B cell (primary cell): ENCODE measurements around the gene SLC6A6. TPM values are rescaled to one million over a fixed set of nuclear protein-coding genes. Genes with fewer than 3 reads are reported as not detected.

Experiments
- ATAC-seq: fragments of 200-7000 bp; cut with Tn5 transposase; one replicate; pipeline ENCODE4 v1.10.0; 2021; ENCODE audit warnings: low read depth, mild to moderate bottlenecking, moderate number of reproducible peaks, moderate library complexity
- CTCF ChIA-PET: fragments of 350-600 bp; sonication (Branson Sonifier 250); formaldehyde crosslinking; loops from one replicate; lab custom pipeline; 2021; ENCODE audit warnings: antibody characterized with exemption, inconsistent platforms; lab: Charles Lee
- POLR2A ChIA-PET: fragments of 350-600 bp; sonication (Branson Sonifier 250); formaldehyde crosslinking; loops from one replicate; lab custom pipeline; 2021; ENCODE audit warnings: antibody characterized with exemption; lab: Charles Lee
- DNase-seq: peaks from one replicate; pipeline ENCODE4 v3.0.0; 2013
- H2AFZ ChIP-seq: 2 replicates; pipeline ENCODE4 v1.6.1; 2012; ENCODE audit warnings: mild to moderate bottlenecking, low read depth, low read length; ENCODE audit not compliant: insufficient read depth, poor library complexity, severe bottlenecking
- H3K27ac ChIP-seq, 2 donors: 1 replicate in 1 of 2; 2 replicates in 1 of 2; pipeline ENCODE4 v1.5.1; 2012 to 2013; ENCODE audit warnings: low read length in 2 of 2, mild to moderate bottlenecking in 2 of 2, moderate library complexity in 1 of 2
- H3K27me3 ChIP-seq, 4 experiments: fragments of 200-600 bp in 1 of 4; sonication (generic) in 1 of 4; replicated peaks in 1 of 4; 1 replicate in 2 of 4; 2 replicates in 2 of 4; pipeline versions ENCODE4 v1.6.1 to v1.7.0; 2013 to 2016; ENCODE audit warnings: low read length in 3 of 4, mild to moderate bottlenecking in 2 of 4, mixed read lengths in 1 of 4, moderate library complexity in 1 of 4; ENCODE audit not compliant: insufficient read depth in 4 of 4, control insufficient read depth in 3 of 4; ENCODE audit errors: control extremely low read depth in 1 of 4
- H3K36me3 ChIP-seq, 2 experiments: replicated peaks in 1 of 2; 1 replicate in 1 of 2; 2 replicates in 1 of 2; pipeline versions ENCODE4 v1.6.1 to v1.7.1; 2013; ENCODE audit warnings: low read length in 1 of 2; ENCODE audit not compliant: insufficient read depth in 2 of 2, control insufficient read depth in 1 of 2; ENCODE audit errors: control extremely low read depth in 1 of 2, extremely low read depth in 1 of 2
- H3K4me1 ChIP-seq, 2 donors: fragments of 200-600 bp in 1 of 2; sonication (generic) in 1 of 2; 1 replicate in 1 of 2; 2 replicates in 1 of 2; pipeline versions ENCODE4 v1.5.1 to v1.6.1; 2013 to 2017; ENCODE audit warnings: low read length in 2 of 2; ENCODE audit not compliant: control insufficient read depth in 2 of 2, insufficient read depth in 2 of 2
- H3K4me2 ChIP-seq: replicated peaks from 2 replicates; pipeline ENCODE3; 2012; ENCODE audit warnings: mild to moderate bottlenecking, low read depth, low read length; ENCODE audit not compliant: poor library complexity, severe bottlenecking
- H3K4me3 ChIP-seq, 5 experiments: fragments of 200-600 bp in 1 of 5; sonication (generic) in 1 of 5; 1 replicate in 3 of 5; 2 replicates in 2 of 5; pipeline versions ENCODE4 v1.5.1 to v1.7.0; 2011 to 2016; ENCODE audit warnings: low read length in 4 of 5, mild to moderate bottlenecking in 4 of 5, low read depth in 2 of 5, control low read depth in 1 of 5, moderate library complexity in 1 of 5; ENCODE audit not compliant: insufficient read depth in 1 of 5; ENCODE audit errors: control extremely low read depth in 1 of 5, extremely low read depth in 1 of 5
- H3K79me2 ChIP-seq: fragments of 200-600 bp; sonication (generic); one replicate; pipeline ENCODE4 v1.6.0; 2016; ENCODE audit warnings: low read length; ENCODE audit not compliant: control insufficient read depth, insufficient read depth
- H3K9ac ChIP-seq: fragments of 200-600 bp; sonication (generic); 2 replicates; pipeline ENCODE4 v1.6.1; 2017; ENCODE audit warnings: mild to moderate bottlenecking, low read length, moderate library complexity
- H3K9me3 ChIP-seq, 3 donors: one replicate each; pipeline versions ENCODE4 v1.6.1 to v1.7.1; 2013; ENCODE audit warnings: low read length in 2 of 3; ENCODE audit not compliant: control insufficient read depth in 2 of 3, insufficient read depth in 1 of 3; ENCODE audit errors: control extremely low read depth in 1 of 3
- H4K20me1 ChIP-seq: 2 replicates; pipeline ENCODE4 v1.6.0; 2012; ENCODE audit warnings: mild to moderate bottlenecking, low read length; ENCODE audit not compliant: insufficient read depth, control insufficient read depth, poor library complexity, severe bottlenecking
- H3K27ac Mint-ChIP-seq: one replicate; pipeline ENCODE4 v1.8.0; 2021; ENCODE audit warnings: mixed read lengths
- H3K27me3 Mint-ChIP-seq: one replicate; pipeline ENCODE4 v1.8.0; 2021; ENCODE audit warnings: mixed read lengths
- H3K4me1 Mint-ChIP-seq: one replicate; pipeline ENCODE4 v1.8.0; 2021; ENCODE audit warnings: mixed read lengths
- H3K4me3 Mint-ChIP-seq: one replicate; pipeline ENCODE4 v1.8.0; 2021; ENCODE audit warnings: mixed read lengths
- H3K9me3 Mint-ChIP-seq: one replicate; pipeline ENCODE4 v1.8.0; 2022; ENCODE audit warnings: mixed read lengths; ENCODE audit not compliant: insufficient read depth
- EZH2 ChIP-seq: IDR thresholded peaks from 2 replicates; pipeline ENCODE4 v1.6.1; 2012; ENCODE audit warnings: borderline replicate concordance, low read depth, mild to moderate bottlenecking, moderate library complexity, low read length; ENCODE audit not compliant: insufficient read depth, poor library complexity, severe bottlenecking
- WGBS: methylation state at CpG from one replicate; pipeline ENCODE4 v1.1.5; 2013; ENCODE audit warnings: missing lambda C conversion rate; ENCODE audit not compliant: insufficient coverage; 5-methylcytosine and 5-hydroxymethylcytosine counted together
- intact Hi-C: fragments of 100-400 bp; cut with micrococcal nuclease; formaldehyde crosslinking; loops from one replicate; pipeline ENCODE4 v1.10.0; 2022
- polyA plus RNA-seq: library from polyadenylated mRNA; depleted of rRNA; stranded (reverse); fragments of >200 nt; gene quantifications from 2 replicates; pipeline ENCODE4 v1.2.3, GENCODE V29; 2012
- total RNA-seq, 2 donors: library from RNA; stranded (reverse); fragments of 120-200 nt in 1 of 2; gene quantifications; 1 replicate in 1 of 2; 2 replicates in 1 of 2; pipeline versions ENCODE4 v1.2.3 to v1.2.4, GENCODE V29; 2013 to 2022
- TF ChIP-seq, protein P1 (sequence below): fragments of 200-600 bp; IDR thresholded peaks from one replicate; pipeline ENCODE4 v1.8.0; 2022; ENCODE audit warnings: antibody characterized with exemption, mild to moderate bottlenecking

SLC6A6 gene
- total and polyA plus RNA-seq, 2 donors (not counting 1 experiment from before 2014, with no cell fraction given): 34.2 to 48.7 TPM

DNA sequence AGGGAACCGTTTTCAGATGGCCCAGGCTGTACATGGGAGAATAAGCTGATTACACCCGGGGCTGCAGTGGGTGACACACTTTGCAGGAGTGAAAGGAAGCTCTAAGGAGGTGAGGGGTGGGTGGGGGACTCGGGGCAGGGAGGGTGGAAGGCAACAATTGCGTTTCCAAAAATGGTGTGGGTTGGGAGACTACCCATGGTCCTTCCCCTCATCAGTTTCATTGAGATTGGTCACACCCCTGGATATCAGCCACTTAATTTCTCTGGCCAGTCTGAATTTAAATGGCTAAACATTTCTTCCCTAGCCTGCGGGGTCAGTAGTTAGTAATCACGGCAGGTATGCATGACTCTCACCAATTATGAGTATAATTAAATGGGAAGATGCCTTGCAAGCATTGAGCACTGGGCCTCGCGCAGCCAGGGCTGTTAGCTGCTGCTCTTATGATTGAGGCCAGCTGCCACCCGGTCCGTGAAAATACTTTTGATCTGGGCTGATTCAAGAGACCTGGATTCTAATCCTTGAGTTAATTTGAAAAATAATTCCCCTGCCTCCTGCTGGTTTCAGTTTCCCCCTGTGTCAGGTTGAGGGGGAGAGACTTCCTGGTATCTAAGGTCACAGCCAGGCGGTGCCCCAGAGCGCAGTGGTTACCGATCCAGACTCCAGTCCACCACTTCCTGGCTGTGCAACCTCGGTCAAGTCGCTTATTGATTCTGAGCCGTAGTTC lies 23.3 kb downstream of the SLC6A6 start:
- H3K27me3 Mint-ChIP-seq: no peaks in the 10 kb centered on the region
- intact Hi-C loops: loop anchor here (1.0 kb wide), 1 partner anchor 23 kb away; the partner anchor contains the start of gene SLC6A6
- ATAC-seq (peak; percentile 56), DNase-seq (peak; percentile 74)
- H3K27ac Mint-ChIP-seq: peak overlapping the region; percentile 94
- peaks cover 83% of the 10 kb centered on the region for H3K4me1 Mint-ChIP-seq
- Histone ChIP-seq H2AFZ (no peak overlapping the region), H3K4me2 (peak overlapping the region; percentile 66), H3K4me1 (peaks cover 74 to 77% of the 10 kb centered on the region in 2 donors), H3K27me3 (no peaks in the 10 kb centered on the region), H4K20me1 (no peaks in the 10 kb centered on the region), H3K36me3 (peaks cover 0 to 2% of the 10 kb centered on the region in 2 experiments), H3K9me3 (no peaks in the 10 kb centered on the region), H3K9ac (peak overlapping the region; percentile 41), H3K79me2 (peaks cover 59% of the 10 kb centered on the region), H3K27ac (peak overlapping the region; percentile 64 to 98), H3K4me3 (peak overlapping the region in 1 of 5 experiments; percentile 23)
- H3K9me3 Mint-ChIP-seq: no peaks in the 10 kb centered on the region
- CTCF ChIA-PET: interaction anchor here (1.2 to 4.9 kb wide), 3 partner anchors 24 to 31 kb away, joined by 3 to 33 read pairs (median 4); partner anchors contain the start of gene SLC6A6
- WGBS: 32% methylated on average over 11 of the region's 16 CpGs
- no peak for TF ChIP-seq EZH2
- TF ChIP-seq, protein P1, sequence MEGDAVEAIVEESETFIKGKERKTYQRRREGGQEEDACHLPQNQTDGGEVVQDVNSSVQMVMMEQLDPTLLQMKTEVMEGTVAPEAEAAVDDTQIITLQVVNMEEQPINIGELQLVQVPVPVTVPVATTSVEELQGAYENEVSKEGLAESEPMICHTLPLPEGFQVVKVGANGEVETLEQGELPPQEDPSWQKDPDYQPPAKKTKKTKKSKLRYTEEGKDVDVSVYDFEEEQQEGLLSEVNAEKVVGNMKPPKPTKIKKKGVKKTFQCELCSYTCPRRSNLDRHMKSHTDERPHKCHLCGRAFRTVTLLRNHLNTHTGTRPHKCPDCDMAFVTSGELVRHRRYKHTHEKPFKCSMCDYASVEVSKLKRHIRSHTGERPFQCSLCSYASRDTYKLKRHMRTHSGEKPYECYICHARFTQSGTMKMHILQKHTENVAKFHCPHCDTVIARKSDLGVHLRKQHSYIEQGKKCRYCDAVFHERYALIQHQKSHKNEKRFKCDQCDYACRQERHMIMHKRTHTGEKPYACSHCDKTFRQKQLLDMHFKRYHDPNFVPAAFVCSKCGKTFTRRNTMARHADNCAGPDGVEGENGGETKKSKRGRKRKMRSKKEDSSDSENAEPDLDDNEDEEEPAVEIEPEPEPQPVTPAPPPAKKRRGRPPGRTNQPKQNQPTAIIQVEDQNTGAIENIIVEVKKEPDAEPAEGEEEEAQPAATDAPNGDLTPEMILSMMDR: no peak
- POLR2A ChIA-PET: interaction anchor here (1.8 kb wide), 1 partner anchor 23 kb away, joined by 10 read pairs; the partner anchor contains the start of gene SLC6A6
- peak overlapping the region; percentile 67 for H3K4me3 Mint-ChIP-seq

DNA sequence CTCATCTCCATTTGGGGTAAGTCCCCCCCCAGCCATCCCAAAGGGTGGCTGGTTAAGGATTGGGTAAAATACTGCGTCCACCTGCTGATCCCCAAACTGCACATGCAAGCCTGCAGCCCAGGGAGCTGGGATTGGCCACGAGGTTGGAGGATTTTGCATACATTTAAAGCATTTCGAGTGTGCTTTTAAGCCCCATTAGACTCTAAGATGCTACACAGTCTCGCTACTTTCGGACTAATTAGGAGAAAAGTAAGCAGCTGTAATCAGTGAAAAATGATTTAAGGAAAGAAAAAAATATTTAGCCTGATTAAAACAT lies 23.9 kb downstream of the SLC6A6 start:
- intact Hi-C loops: loop anchor here (1.0 kb wide), 1 partner anchor 24 kb away; the partner anchor contains the start of gene SLC6A6
- Histone ChIP-seq H3K36me3 (no peaks in the 10 kb centered on the region), H2AFZ (no peak overlapping the region), H3K4me2 (peak overlapping the region; percentile 66), H3K27me3 (no peaks in the 10 kb centered on the region), H3K9ac (no peak overlapping the region), H3K27ac (peak overlapping the region; percentile 64 to 98), H3K4me1 (peaks cover 80 to 82% of the 10 kb centered on the region in 2 donors), H4K20me1 (no peaks in the 10 kb centered on the region), H3K4me3 (no peak overlapping the region), H3K79me2 (peaks cover 54% of the 10 kb centered on the region), H3K9me3 (no peaks in the 10 kb centered on the region)
- Mint-ChIP-seq H3K9me3 (no peaks in the 10 kb centered on the region), H3K4me3 (peak overlapping the region; percentile 67), H3K27ac (peak overlapping the region; percentile 94), H3K27me3 (no peaks in the 10 kb centered on the region), H3K4me1 (peaks cover 89% of the 10 kb centered on the region)
- WGBS: no CpG with 5 or more reads among the region's 5 CpGs
- CTCF ChIA-PET: interaction anchor here (1.2 to 4.9 kb wide), 4 partner anchors 25 to 36 kb away, joined by 3 to 33 read pairs (median 8); partner anchors contain the start of gene SLC6A6
- ATAC-seq: no peak
- no peak for DNase-seq
- TF ChIP-seq, protein P1: no peak
- TF ChIP-seq EZH2: no peak
- POLR2A ChIA-PET: interaction anchor here (1.8 kb wide), 1 partner anchor 24 kb away, joined by 10 read pairs; the partner anchor contains the start of gene SLC6A6
